A549 (cell line): ENCODE measurements around the gene C5AR2. TPM values are rescaled to one million over a fixed set of nuclear protein-coding genes. Genes with fewer than 3 reads are reported as not detected.

Source experiments
- ATAC-seq, 2 experiments: fragments of 200-7000 bp in 1 of 2; fragments of >200 bp in 1 of 2; cut with Nextera tagmentation in 1 of 2; cut with Tn5 transposase in 1 of 2; 3 replicates each; pipeline versions ENCODE4 v1.8.0 to v1.9.1; 2018 to 2020; ENCODE audit warnings: mild to moderate bottlenecking in 1 of 2, moderate library complexity in 1 of 2
- CTCF ChIA-PET: fragments of 300-600 bp; sonication (Branson Sonifier 250); formaldehyde crosslinking; extraction: SDS; loops from one replicate; lab custom pipeline; 2021; ENCODE audit warnings: antibody characterized with exemption, inconsistent platforms; lab: Yijun Ruan, JAX
- POLR2A ChIA-PET: fragments of 350-600 bp; formaldehyde crosslinking; extraction: SDS; loops from one replicate; lab custom pipeline; 2021; ENCODE audit warnings: antibody characterized with exemption, inconsistent platforms; lab: Yijun Ruan, JAX
- DNase-seq, 2 experiments: peaks; one replicate each; pipeline versions ENCODE4 v3.0.0 to v3.0.0-alpha.2; 2011 to 2016; ENCODE audit warnings: low read depth in 1 of 2, low spot score in 1 of 2
- FAIRE-seq: peaks from 2 replicates; lab custom pipeline; 2011; peaks lifted over from hg19 to GRCh38; lab: Jason Lieb, UNC
- H3K27ac ChIP-seq, 2 experiments: fragments of >200 bp; sonication (Bioruptor Twin); formaldehyde crosslinking; 3 replicates each; pipeline ENCODE4 v1.5.1; 2016 to 2017
- H3K4me1 ChIP-seq: fragments of >200 bp; sonication (Bioruptor Twin); formaldehyde crosslinking; 3 replicates; pipeline ENCODE4 v1.6.1; 2016
- H3K4me2 ChIP-seq: fragments of >200 bp; sonication (Bioruptor Twin); formaldehyde crosslinking; 3 replicates; pipeline ENCODE4 v1.6.1; 2016
- H3K4me3 ChIP-seq: fragments of >200 bp; sonication (Bioruptor Twin); formaldehyde crosslinking; 3 replicates; pipeline ENCODE4 v1.5.1; 2016
- H3K9me3 ChIP-seq: fragments of >200 bp; sonication (Bioruptor Twin); formaldehyde crosslinking; 3 replicates; pipeline ENCODE4 v1.6.1; 2016
- CBX8 ChIP-seq: fragments of 200-600 bp; sonication (generic); IDR thresholded peaks from 2 replicates; pipeline ENCODE4 v1.6.1; 2016
- EP300 ChIP-seq, 2 experiments: fragments of >200 bp; sonication (Bioruptor Twin); formaldehyde crosslinking; IDR thresholded peaks; 2 replicates in 1 of 2; 3 replicates in 1 of 2; pipeline ENCODE4 v1.6.1; 2016 to 2017
- GATA3 ChIP-seq: IDR thresholded peaks from 2 replicates; pipeline ENCODE4 v1.6.1; 2012; ENCODE audit warnings: borderline replicate concordance
- HOXB13 ChIP-seq: fragments of 250-450 bp; sonication (Bioruptor Pico); IDR thresholded peaks from 2 replicates; pipeline ENCODE4 v1.5.0; 2020; ENCODE audit warnings: low read depth, mild to moderate bottlenecking, moderate library complexity
- MAFK ChIP-seq: fragments of 450-650 bp; IDR thresholded peaks from 2 replicates; pipeline ENCODE4 v1.6.1; 2014; ENCODE audit not compliant: partially characterized antibody
- NFE2L2 ChIP-seq: fragments of 150-350 bp; conservative IDR thresholded peaks from 2 replicates; pipeline ENCODE4 v1.6.1; 2014; ENCODE audit warnings: low read length
- PHF8 ChIP-seq: fragments of 200-600 bp; sonication (generic); IDR thresholded peaks from 2 replicates; pipeline ENCODE4 v1.6.1; 2016; ENCODE audit warnings: low read depth, mild to moderate bottlenecking, antibody characterized with exemption, moderate library complexity, borderline replicate concordance
- TFCP2L1 ChIP-seq: fragments of 250-450 bp; sonication (Bioruptor Pico); IDR thresholded peaks from 2 replicates; pipeline ENCODE4 v1.5.0; 2021; ENCODE audit warnings: mild to moderate bottlenecking
- WGBS: methylation state at CpG from one replicate; pipeline ENCODE4 v1.1.6; 2017; ENCODE audit errors: missing lambda C conversion rate; 5-methylcytosine and 5-hydroxymethylcytosine counted together
- polyA plus RNA-seq, 4 experiments: library from polyadenylated mRNA; depleted of rRNA in 3 of 4; stranded (reverse); fragments of >200 nt; fragmentation: RNase III in 1 of 4; extraction: RNeasy Plus Mini Kit Qiagen cat#74134 plus additional on column Dnase treatment in 1 of 4; gene quantifications; 2 replicates in 3 of 4; 3 replicates in 1 of 4; pipeline ENCODE4 v1.2.3, GENCODE V29; 2011 to 2017
- TF ChIP-seq, protein P1 (sequence below): IDR thresholded peaks from 2 replicates; pipeline ENCODE4 v1.6.1; 2012
- TF ChIP-seq, protein P2 (sequence below): fragments of 150-350 bp; IDR thresholded peaks from 2 replicates; pipeline ENCODE4 v1.6.1; 2014; ENCODE audit warnings: low read depth, mild to moderate bottlenecking, low read length
- TF ChIP-seq, protein P3 (sequence below): fragments of 200-600 bp; sonication (generic); IDR thresholded peaks from 2 replicates; pipeline ENCODE4 v1.6.1; 2016; ENCODE audit warnings: antibody characterized with exemption, mild to moderate bottlenecking, moderate library complexity
- TF ChIP-seq, protein P4 (sequence below): fragments of 250-450 bp; sonication (Bioruptor Pico); IDR thresholded peaks from 2 replicates; pipeline ENCODE4 v1.5.0; 2020; ENCODE audit warnings: low read depth, mild to moderate bottlenecking, moderate library complexity

Gene C5AR2
- polyA plus RNA-seq, 2 of the 4 experiments (the other 2 are of a cell fraction), result 0.25 to 0.28 TPM

DNA sequence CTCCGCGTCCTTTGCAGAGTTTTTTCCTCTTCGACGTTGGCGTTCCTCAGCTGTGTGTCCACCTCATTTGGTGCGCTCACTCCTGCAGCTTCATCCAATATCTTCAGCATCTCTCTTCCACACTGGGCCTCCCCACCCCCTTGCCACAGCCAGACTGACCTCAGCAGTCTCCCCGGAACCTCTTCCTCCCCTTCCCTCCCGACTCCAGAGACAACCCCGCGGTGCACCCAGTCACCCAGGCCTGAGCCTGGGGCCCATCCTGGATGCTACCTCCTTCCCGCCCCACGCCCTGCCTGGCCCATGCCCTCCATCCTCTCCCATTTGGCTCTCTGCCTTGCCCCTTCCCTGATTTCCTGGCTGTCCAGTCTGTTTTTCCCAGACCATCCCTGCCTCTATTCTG is 8.1 kb upstream of the C5AR2 start:
- H3K4me1 ChIP-seq, result no peaks in the 10 kb centered on the region
- TF ChIP-seq, protein P1, sequence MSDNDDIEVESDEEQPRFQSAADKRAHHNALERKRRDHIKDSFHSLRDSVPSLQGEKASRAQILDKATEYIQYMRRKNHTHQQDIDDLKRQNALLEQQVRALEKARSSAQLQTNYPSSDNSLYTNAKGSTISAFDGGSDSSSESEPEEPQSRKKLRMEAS, result no peak
- no peak for TF ChIP-seq TFCP2L1
- TF ChIP-seq, protein P2, sequence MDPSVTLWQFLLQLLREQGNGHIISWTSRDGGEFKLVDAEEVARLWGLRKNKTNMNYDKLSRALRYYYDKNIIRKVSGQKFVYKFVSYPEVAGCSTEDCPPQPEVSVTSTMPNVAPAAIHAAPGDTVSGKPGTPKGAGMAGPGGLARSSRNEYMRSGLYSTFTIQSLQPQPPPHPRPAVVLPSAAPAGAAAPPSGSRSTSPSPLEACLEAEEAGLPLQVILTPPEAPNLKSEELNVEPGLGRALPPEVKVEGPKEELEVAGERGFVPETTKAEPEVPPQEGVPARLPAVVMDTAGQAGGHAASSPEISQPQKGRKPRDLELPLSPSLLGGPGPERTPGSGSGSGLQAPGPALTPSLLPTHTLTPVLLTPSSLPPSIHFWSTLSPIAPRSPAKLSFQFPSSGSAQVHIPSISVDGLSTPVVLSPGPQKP, result no peak
- WGBS, result 91% methylated on average over 12 of the region's 12 CpGs
- no peak overlapping the region for H3K4me2 ChIP-seq
- no peak for FAIRE-seq
- peak overlapping the region in 1 of 2 experiments; percentile 51; a peak in 3 of 6 replicates for H3K27ac ChIP-seq
- DNase-seq, result no peak
- peak; percentile 35 to 39; a peak in 4 of 6 replicates for ATAC-seq
- H3K4me3 ChIP-seq, result no peak overlapping the region
- CTCF ChIA-PET, result interaction anchor here (0.6 to 2.7 kb wide), 13 partner anchors 9 to 191 kb away, joined by 3 to 21 read pairs (median 3); partner anchors contain the start of gene DHX34
- peaks cover 5% of the 10 kb centered on the region for H3K9me3 ChIP-seq
- POLR2A ChIA-PET, result no interaction called here

DNA sequence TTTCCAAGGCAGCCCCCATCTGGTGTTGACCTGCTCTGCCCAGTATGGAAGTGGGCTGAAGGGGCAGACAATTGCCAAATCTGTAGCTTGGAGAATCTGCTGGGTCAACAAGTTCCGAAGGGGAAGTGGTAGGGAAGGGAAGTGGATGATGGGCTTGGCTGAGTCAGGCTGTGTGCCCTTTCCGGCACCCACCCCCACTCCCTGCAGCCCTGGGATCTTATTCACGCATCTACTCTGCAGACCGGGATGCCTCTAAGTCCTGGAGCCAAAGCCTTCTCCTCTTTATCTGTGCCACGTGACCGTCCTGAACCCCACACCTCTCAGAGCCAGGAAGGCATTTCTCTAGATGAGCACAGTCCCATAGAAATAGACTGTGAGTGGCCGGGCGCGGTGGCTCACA is 7.5 kb upstream of the C5AR2 start:
- FAIRE-seq (no peak), DNase-seq (no peak), ATAC-seq (peak in 1 of 2 experiments; percentile 12; a peak in 1 of 6 replicates)
- WGBS, result 72% methylated on average over 9 of the region's 9 CpGs
- H3K4me1 ChIP-seq, result no peaks in the 10 kb centered on the region
- H3K9me3 ChIP-seq, result peaks cover 5% of the 10 kb centered on the region
- H3K27ac ChIP-seq, result peak overlapping the region in 1 of 2 experiments; percentile 51; a peak in 3 of 6 replicates
- H3K4me2 ChIP-seq, result no peak overlapping the region
- CTCF ChIA-PET, result interaction anchor here (0.7 to 2.7 kb wide), 7 partner anchors 11 to 46 kb away, joined by 3 to 21 read pairs (median 3); partner anchors contain the start of gene DHX34
- POLR2A ChIA-PET, result no interaction called here
- no peak for TF ChIP-seq EP300 (IDR thresholded peaks at IDR 0.05)
- TF ChIP-seq, protein P3, sequence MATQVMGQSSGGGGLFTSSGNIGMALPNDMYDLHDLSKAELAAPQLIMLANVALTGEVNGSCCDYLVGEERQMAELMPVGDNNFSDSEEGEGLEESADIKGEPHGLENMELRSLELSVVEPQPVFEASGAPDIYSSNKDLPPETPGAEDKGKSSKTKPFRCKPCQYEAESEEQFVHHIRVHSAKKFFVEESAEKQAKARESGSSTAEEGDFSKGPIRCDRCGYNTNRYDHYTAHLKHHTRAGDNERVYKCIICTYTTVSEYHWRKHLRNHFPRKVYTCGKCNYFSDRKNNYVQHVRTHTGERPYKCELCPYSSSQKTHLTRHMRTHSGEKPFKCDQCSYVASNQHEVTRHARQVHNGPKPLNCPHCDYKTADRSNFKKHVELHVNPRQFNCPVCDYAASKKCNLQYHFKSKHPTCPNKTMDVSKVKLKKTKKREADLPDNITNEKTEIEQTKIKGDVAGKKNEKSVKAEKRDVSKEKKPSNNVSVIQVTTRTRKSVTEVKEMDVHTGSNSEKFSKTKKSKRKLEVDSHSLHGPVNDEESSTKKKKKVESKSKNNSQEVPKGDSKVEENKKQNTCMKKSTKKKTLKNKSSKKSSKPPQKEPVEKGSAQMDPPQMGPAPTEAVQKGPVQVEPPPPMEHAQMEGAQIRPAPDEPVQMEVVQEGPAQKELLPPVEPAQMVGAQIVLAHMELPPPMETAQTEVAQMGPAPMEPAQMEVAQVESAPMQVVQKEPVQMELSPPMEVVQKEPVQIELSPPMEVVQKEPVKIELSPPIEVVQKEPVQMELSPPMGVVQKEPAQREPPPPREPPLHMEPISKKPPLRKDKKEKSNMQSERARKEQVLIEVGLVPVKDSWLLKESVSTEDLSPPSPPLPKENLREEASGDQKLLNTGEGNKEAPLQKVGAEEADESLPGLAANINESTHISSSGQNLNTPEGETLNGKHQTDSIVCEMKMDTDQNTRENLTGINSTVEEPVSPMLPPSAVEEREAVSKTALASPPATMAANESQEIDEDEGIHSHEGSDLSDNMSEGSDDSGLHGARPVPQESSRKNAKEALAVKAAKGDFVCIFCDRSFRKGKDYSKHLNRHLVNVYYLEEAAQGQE, result no peak
- TF ChIP-seq, protein P1, result no peak
- TF ChIP-seq GATA3, result no peak
- no peak for TF ChIP-seq CBX8
- TF ChIP-seq MAFK, result peak; percentile 33
- no peak overlapping the region for H3K4me3 ChIP-seq

DNA sequence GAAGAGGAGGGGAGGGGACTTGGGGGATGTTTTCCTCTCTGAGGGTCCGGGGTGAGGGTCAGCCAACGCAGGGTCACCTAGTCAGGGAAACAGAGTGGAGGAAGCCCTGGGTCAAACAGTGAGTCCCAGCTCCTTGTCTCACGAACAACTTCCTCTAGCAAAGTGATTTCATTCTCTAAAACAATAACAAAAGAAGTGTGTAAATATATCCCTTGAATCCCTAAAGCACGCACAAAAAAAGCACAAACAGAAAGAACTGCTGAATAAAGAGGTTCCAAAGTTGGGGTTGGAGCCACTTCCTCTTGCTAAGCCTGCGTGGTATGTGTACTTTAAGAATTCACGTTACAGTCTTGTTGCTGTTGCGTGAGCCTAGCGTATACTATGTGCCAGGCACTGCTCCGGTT is 1.5 kb upstream of the C5AR2 start:
- 63% methylated on average over 9 of the region's 9 CpGs for WGBS
- ATAC-seq, result no peak
- CTCF ChIA-PET, result interaction anchor here (0.8 to 9.0 kb wide), 7 partner anchors 9 to 376 kb away, joined by 3 to 72 read pairs (median 4); partner anchors contain the start of gene DHX34
- no peak for DNase-seq
- FAIRE-seq, result no peak
- TF ChIP-seq, protein P4, sequence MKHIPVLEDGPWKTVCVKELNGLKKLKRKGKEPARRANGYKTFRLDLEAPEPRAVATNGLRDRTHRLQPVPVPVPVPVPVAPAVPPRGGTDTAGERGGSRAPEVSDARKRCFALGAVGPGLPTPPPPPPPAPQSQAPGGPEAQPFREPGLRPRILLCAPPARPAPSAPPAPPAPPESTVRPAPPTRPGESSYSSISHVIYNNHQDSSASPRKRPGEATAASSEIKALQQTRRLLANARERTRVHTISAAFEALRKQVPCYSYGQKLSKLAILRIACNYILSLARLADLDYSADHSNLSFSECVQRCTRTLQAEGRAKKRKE (CRISPR knock-in tag), result no peak
- TF ChIP-seq HOXB13 (CRISPR knock-in tag) (no peak), NFE2L2 (no peak), PHF8 (no peak)
- POLR2A ChIA-PET, result interaction anchor here (0.6 to 1.1 kb wide), 2 partner anchors 19 to 21 kb away, joined by 3 to 6 read pairs; partner anchors contain the start of gene DHX34
- Histone ChIP-seq H3K4me3 (no peak overlapping the region), H3K27ac (peak overlapping the region; percentile 45 to 49; a peak in 4 of 6 replicates), H3K4me1 (peaks cover 24% of the 10 kb centered on the region), H3K9me3 (no peaks in the 10 kb centered on the region), H3K4me2 (0 out of 3 replicates have a peak overlapping the region, but pooled peaks have one; percentile 18)
